HG02678 (cell line): ENCODE results near the gene SCART1.
"Not testable (repeated sequence)": the region's sequence is repeated elsewhere in the genome, so short reads cannot be mapped to it uniquely, and the experiment has no call there.

Experiments used
- ATAC-seq: cut with Tn5 transposase; IDR thresholded peaks from one replicate; pipeline ENCODE4 v1.9.1; 2021; ENCODE audit warnings: mild to moderate bottlenecking, moderate library complexity; ENCODE audit not compliant: unreplicated experiment

Gene SCART1

DNA sequence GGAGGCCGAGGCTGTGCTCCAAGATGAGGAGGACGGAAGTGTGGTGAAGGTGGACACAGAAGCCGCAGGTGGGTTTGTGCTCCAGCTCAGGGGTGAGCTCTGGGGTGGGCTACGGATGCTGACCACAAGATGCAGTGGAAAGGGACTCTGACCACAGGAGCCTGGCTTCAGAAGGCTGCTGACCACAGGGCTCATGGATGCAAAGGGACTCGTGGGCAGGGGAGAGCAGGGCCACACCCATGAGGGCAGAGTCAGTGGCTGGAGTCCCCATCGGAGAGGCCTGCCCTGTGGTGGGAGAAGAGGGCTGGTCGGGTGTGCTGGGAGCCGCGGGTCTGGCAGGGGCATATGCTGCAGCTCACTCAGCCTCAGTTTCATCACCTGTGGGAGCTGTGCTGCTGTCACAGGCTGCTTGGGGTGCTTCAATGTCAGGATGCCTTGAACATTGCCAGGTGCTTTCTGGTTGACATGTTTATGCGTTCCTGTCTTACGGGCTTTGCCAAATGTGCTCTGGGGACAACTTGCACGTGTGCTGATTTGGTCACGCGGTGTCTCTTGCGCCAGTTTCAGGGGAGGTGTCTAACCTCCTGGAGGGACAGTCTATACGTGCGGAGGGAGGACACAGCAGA, 13.7 kb downstream of the SCART1 start:
- ATAC-seq, result no peak

DNA sequence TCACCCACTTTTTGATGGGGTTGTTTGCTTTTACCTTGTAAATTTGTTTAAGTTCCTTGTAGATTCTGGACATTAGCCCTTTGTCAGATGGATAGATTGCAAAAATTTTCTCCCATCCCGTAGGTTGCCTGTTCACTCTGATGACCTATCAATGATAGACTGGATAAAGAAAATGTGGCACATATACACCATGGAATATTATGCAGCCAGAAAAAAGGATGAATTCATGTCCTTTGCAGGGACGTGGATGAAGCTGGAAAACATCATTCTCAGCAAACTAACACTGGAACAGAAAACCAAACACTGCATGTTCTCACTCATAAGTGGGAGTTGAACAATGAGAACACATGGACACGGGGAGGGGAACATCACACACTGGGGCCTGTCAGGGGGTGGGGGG, 15.5 kb downstream of the SCART1 start:
- ATAC-seq, result not testable (repeated sequence)

DNA sequence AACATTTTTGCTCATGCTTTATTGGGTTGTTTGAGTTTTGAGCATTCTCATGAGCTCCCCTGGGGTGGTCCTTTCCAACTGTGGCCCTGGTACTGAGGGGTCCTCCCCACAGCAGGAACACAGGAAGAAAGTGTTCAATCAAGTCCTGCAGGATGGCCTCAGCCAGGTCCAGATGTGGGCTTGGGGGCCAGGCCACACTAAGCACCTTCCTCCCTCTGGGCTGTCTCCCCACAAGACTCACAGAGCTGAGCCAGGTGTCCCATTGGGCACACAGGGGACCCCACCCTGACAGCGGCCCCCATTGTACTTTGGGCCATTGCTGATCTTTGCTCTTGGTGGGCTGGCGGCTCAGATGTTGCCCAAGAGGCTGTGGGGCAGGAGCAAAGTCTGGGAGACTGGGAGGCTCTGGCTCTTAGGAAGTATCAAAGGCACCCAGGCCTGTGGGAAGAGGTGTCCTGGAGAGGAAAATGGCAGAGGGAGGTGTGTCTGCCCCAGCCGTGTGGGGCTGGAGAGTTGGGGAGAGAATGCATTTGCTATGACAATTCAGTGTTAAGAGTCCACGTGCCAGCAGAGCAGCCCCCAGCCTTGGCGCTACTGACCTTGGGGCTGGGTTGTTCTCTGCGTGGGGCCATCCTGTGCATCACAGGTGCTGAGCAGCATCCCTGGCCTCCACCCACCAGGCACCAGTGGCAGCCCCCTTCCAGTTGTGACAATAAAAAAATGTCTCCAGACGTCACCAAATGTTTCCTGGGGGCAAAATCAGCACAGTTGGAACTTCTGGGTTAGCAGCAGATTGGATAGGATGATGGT, 17.8 kb downstream of the SCART1 start:
- no peak for ATAC-seq

DNA sequence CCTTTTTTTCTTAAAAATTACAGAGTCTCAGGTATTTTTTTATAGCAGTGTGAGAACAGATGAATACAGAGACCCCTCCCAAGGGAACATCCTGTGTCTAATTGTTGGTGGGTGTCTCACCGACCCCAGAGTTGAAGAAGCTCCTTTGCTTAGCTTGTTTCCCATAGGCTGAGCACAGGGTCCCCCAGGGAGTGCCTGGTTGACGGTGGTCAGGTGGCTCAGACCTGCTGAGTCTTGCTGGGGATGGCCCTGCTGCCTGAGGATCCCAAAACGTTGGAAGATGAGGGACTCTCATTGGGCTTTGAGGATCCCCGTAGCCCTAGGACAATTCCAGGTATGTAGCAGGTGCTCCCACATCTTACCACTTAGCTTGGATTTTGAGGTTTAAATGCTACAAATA, 19.5 kb downstream of the SCART1 start:
- ATAC-seq, result no peak

DNA sequence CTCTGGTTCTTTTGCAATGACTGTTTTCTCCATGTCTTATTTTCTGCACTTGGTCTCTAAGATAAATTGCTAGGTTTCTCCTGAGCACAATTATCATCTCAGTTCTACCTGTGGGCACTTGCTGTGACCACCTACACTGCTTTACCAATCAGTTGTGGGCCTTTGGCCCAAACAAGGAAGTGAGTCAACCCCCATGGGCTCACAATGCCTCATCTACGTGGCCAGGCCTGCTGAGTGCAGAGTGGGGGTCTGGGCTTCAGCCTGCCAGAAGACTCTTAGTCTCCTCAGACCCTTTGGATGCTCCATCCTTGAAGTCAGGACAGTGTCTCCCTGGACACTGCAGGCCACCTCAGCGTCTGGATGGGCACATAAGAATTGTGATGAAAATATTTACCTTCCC, 20.3 kb downstream of the SCART1 start:
- no peak for ATAC-seq

DNA sequence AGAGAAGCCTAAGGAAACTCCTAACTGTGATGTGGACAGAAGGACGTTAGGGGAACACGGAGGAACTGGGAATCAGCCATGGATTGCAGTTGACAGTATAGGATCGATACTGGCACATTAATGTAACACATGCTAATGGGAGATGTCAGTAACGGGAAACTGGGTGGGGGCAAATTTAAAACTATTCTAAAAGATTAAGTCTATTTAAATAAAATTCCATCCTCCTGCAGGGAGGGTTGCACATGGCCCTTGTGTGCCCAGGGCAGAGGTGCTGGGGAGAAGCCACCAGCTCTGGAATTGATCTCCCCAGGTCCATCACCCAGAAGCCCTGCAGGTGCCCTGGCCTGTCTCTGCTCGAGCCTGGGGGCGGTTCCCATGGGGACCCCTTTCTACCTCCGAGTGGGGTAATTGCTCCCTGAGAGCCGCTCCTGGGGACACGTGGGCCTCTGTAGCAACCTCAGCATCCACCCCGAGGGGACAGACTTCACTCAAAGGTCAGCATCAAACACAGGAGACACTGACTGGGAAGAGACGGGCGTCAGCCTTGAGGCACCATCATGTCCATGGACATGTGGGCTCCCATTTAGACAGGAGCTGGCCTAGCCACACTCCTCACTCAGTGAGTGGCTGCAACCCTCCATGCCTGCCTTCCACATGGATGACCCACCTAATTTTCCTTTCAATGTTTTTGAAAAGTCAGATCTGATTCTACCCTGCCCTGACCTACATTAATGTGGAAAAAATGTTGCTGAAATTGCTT, 21.1 kb downstream of the SCART1 start:
- no peak for ATAC-seq

DNA sequence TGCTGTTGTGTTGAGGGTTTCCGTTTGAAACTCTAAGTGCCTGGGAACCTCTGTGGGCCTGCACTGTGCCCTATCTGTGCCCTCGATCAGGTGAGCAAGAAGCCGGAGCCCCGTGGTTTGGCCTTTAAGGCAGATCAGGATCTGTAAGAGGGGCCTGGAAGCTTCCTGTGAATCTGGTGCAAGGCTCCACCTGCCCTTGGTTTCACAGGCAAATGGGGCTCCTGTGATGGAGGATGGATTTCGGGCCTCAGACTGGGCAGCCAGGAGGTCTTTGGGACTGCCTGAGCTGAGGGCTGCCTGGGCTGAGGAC, 21.6 kb downstream of the SCART1 start:
- ATAC-seq, result no peak

DNA sequence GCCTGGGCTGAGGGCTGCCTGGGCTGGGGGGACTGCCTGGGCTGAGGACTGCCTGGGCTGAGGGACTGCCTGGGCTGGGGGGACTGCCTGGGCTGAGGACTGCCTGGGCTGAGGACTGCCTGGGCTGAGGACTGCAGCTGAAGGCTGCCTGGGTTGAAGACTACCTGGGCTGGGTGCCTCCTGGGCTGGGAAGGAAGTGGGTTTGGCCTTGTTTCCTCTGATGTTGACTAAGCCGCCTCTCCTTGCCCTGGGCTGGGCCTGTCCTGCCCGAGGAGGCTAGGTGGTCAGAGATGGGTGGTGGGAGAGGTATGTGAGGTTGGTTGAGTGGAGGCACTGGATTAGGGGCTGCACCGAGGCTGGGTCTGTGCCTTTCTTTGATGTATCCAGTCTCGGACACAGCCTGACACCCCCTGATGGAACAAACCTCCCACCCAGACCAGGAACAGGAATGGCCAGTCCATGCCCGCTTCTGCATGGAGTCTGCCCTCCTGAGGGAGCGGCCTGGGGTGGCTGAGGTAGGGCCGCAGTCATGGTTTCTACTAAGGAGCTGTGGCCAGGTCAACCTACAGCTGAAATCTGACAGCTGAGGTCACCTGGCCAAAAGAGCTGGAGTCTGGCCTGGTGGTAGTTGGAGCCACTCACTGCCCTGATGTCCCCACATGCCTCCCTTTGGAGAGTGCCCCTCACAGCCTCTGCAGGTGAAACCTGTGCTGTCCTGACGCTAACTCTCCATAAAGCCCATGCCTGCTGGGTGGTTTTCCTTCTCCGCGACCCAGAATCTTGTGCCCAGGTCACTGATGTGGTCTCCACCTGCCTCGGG, 22.3 kb downstream of the SCART1 start:
- ATAC-seq, result no peak

DNA sequence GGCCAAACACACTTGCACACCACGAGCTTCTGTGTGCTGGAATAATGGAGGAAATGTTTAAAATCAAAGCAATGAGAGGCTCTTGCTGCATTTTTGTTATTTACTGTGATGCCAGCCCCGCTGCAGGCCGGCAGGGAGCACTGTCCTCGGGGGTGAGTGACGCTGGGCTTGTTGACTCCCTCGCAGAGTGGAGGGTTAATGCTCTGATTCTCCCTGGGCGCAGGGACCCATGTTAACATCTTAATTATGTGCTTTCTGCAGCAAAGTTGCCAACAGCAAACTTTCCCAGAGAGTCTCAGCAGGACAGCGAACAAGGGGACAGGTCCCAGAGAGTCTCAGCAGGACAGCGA, 22.9 kb downstream of the SCART1 start:
- ATAC-seq, result no peak

DNA sequence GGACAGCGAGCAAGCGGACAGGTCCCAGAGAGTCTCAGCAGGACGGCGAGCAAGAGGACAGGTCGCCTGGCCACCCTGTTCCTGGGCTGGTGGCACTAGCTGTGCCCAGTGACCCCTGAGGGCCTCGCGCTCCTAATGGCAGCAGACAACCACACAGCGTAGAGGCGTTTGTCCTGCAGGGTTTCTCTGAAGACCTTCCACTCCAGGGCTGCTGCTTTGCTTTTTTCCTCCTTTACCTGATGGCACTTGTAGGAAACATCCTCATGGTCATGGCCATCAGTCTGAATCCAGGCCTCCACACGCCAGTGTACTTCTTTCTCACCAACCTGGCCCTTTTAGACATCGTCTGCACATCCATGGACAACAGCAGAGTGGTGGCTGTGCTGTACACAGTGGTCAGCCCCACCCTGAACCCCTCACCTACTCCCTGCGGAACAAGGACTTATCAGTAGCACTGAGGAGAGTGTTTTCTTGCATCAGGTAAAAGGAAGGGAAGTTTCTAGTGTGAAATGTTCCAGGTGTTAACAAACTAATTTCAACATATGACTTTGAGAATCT, 27.4 kb downstream of the SCART1 start:
- no peak for ATAC-seq

DNA sequence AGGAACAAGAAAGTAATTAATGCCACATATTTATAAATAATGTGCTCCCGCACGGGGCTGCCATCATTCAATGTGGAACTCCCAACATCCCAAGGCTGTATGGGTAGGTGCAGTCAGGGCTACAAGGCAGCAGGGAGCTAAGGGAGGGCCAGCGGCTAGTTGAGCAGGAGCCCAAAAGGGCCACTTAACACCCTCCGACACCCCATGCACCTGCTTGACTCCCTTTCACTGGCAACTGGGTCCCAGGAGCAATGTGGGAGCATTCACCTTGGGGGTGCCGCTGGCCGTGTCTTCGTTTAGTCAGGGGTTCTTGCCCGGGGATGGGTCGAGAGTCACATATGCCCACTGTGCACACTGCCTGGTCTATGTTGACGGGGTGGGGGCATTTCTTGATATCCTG, 27.9 kb downstream of the SCART1 start:
- ATAC-seq, result no peak

DNA sequence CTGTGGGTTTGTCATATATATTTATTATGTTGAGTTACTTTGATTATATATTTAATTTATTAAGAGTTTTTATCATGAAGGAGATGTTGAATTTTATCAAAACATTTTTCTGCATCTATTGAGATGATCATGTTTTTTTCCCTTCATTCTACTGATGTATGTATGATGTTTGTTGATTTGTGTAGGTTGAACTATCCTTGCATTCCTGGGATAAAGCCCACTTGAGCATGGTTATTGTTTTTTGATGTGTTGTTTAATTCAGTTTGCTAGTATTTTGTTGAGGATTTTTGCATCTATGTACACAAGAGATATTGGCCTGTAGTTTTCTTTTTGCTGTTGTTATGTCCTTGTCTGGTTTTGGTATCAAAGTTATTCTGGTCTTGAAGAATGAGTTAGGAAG, 31.1 kb downstream of the SCART1 start:
- ATAC-seq, result no peak

DNA sequence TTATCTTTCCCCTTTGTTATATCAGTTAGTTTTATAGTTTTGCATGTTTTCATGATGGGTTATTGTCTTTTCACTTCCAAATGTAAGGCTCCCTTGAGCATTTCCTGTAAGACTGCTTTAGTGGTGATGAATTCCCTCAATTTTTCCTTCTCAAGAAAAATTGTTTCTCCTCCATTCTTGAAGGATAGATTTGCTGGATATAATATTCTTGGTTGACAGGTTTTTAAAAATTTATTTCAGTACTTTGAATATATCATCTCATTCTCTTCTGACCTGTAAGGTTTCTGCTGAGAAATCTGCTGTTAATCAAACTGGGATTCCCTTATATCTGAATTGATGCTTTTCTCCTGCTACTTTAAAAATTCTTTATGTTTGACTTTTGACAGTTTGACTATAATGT, 33.3 kb downstream of the SCART1 start:
- ATAC-seq, result no peak

DNA sequence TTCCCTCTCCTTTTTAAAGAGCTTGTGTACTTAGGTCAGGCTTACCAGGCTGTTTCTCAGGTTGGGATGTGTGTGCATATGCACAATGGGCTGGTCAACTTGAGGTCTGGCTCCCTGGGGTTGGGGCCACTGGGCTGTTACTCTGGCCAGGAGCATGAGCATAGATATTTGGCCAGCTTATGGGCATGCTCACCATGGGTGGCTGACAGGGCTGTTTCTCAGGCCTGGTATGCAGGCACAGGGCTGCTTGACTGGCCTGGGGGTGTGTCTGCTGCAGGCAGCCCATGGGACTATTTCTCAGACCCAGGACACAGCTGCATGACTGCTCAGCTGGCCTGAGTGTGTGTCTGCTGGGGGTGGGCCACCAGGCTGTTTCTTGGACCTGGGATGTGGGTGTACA, 34.6 kb downstream of the SCART1 start:
- ATAC-seq, result no peak

DNA sequence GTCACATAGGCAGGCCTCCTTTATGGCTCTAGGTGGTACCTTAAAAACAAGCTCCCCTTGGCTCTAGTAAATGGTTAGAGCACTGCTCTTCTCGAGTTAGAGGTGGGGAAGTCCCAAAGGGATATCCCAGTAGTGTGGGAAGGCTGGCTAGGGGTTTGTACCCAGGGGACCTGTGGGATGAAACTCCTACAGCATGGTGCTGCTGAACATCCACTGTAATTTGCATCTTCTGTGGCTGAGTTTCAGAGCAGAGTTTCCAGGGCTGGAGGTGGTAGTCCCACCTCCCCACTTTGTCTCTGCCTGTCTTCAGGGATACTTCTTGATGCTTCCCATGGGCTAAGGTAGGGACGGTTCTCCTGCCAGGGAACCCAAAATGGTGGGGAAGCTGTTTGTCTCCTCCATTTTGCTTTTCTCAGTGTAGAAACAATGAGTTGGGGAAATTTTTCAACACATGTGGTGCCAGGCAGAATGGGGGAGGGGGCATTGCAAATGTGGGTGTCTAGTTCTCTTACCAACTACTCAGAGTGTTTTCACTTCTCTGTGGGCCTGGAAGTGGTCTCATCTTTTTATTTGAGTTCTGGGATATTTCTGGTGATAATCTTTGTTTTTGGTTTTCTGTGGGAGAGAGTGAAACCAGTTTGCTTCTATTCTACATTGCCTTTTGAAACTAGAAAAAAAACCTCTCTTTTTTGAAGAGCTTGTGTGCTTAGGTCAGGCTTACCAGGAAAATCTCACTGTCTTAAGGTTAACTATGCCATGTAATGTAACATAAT, 36.3 kb downstream of the SCART1 start:
- ATAC-seq, result peak; percentile 74

DNA sequence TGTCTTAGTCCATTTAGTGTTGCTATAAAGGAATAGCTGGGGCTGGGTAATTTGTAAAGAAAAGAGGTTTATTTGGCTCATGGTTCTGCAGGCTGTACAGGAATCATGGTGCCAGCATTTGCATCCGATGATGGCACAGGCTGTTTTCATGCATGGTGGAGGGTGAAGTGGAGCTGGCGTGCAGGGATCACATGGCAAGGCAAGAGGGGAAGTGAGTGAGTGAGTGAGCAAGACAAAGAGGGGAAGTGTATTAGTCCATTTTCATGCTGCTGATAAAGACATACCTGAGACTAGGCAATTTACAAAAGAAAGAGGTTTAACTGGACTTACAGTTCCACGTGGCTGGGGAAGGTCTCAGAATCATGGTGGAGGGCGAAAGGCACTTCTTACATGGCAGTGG, 39.8 kb downstream of the SCART1 start:
- not testable (repeated sequence) for ATAC-seq

DNA sequence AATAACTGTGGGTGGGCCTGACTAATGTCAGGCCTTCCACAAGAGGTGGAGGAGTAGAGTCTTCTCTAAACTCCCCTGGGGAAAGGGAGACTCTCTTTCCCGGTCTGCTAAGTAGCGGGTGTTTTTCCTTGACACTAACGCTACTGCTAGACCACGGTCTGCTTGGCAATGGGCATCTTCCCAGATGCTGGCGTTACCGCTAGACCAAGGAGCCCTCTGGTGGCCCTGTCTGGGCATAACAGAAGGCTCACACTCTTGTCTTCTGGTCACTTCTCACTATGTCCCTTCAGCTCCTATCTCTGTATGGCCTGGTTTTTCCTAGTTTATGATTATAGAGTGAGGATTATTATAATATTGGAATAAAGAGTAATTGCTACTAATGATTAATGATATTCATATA, 43.6 kb downstream of the SCART1 start:
- not testable (repeated sequence) for ATAC-seq

DNA sequence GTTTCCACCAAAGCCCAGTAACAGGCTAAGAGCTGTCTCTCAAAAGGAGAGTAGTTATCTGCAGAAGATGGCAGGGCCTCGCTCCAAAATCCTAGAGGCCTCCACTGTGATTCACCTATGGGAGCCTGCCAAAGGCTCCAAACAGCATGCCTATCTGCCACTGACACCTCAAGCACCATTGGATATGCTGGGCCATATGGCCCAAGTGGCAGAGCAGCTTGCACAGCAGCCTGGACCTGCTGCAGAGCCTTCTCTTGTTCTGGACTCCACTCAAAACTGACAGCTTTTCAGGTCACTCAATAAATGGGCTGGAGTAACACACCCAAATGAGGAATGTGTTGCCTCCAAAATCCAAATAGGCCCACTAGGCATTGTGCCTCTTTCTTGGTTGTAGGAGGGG, 45.4 kb downstream of the SCART1 start:
- not testable (repeated sequence) for ATAC-seq

DNA sequence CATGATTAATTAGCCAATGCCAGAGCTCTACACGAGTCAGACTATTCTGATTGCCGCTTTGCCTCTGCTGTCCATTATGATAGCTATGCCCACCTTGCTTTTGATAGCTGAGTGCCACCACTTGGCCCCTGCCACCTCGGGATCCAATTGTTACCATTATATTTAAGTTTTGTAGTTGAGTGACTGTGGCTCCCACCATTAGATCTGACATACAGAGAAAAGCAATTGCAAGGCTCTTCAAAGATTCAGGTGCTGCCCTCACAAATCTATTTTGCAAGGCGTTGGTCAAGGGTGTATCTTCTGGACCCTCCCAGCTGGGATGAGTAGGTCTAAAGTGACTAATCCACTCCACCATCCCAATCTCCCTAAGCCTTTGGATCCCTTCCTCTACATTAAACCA, 47.2 kb downstream of the SCART1 start:
- not testable (repeated sequence) for ATAC-seq

DNA sequence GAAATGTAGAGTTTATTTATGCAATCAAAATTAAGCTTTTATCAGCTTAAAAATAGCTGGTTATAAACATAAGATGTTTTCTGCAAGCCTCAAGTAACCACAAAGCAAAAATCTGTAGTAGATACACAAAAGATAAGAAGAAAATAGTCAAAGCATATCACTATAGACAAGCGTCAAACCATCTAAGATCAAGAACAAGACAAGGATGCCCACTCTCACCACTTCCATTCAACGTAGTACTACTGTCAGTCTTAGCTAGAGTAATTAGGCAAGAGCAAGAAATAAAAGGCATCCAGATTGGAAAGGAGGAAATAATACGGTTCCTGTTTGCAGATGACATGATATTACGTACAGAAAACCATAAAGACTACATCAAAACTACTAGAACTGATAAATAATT, 56.0 kb downstream of the SCART1 start:
- ATAC-seq, result no peak
